Measurements from ENCODE around the gene PTK6.

Gene PTK6

DNA sequence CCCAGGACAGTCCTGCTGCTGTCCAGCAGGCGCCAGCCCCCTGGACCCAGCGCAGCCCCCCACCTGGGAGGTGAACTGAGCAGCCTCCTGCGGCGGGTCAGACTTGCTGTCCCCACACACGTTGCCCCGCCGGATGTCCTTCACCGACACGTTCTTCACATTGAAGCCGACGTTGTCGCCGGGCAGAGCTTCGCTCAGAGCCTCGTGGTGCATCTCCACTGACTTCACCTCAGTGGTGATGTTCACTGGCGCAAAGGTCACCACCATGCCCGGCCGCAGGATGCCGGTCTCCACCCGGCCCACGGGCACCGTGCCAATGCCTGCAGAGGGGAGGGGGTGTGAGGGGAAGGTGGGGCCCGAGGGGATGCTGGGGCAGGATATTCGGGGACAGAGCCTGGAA lies 46.8 kb downstream of the PTK6 start:
- TF ChIP-seq, protein P1, sequence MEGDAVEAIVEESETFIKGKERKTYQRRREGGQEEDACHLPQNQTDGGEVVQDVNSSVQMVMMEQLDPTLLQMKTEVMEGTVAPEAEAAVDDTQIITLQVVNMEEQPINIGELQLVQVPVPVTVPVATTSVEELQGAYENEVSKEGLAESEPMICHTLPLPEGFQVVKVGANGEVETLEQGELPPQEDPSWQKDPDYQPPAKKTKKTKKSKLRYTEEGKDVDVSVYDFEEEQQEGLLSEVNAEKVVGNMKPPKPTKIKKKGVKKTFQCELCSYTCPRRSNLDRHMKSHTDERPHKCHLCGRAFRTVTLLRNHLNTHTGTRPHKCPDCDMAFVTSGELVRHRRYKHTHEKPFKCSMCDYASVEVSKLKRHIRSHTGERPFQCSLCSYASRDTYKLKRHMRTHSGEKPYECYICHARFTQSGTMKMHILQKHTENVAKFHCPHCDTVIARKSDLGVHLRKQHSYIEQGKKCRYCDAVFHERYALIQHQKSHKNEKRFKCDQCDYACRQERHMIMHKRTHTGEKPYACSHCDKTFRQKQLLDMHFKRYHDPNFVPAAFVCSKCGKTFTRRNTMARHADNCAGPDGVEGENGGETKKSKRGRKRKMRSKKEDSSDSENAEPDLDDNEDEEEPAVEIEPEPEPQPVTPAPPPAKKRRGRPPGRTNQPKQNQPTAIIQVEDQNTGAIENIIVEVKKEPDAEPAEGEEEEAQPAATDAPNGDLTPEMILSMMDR (conservative IDR thresholded peaks at IDR 0.05; ENCODE audit: low read depth, low read length), result no peak
- no peak overlapping the region for H3K4me3 ChIP-seq (ENCODE audit: low read length)
- DNase-seq (ENCODE audit: low read depth), result no peak

DNA sequence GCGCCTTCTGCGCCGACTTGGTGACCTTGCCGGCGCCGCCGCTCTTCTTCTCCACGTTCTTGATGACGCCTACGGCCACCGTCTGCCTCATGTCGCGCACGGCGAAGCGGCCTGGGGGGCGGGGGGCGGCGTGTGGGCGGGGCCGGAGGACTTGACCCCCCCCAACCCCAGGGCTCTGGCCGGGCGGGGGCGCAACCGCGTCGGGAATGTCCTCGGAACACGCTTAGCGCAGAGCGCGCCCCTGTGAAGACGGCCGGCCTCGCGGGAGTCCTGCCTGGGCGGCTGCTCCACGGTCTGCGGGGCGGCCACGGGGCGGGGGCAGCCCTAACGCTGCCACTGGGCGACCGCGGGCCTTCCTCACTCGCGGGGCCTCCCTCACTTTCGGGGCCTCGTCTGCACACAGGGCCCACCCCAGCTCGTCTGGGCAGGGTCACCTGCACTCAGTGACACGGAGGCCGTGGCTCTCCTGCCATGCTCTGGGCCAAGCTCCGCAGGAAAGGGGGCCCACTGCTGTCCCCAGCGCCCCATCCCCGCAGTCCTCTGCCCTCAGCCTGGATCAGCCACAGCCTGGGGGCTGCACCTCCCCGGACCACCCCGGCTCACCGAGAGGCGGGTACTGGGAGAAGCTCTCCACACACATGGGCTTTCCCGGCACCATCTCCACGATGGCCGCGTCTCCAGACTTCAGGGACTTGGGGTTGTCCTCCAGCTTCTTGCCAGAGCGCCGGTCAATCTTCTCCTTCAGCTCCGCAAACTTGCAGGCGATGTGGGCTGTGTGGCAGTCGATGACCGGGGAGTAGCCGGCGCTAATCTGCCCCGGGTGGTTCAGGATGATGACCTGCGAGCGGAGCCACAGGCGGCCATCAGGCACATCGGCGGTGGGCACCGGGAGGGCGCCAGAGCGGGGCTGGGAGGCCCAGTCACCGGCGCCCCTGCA lies 48.6 kb downstream of the PTK6 start:
- H3K4me3 ChIP-seq (ENCODE audit: low read length), result no peak overlapping the region

DNA sequence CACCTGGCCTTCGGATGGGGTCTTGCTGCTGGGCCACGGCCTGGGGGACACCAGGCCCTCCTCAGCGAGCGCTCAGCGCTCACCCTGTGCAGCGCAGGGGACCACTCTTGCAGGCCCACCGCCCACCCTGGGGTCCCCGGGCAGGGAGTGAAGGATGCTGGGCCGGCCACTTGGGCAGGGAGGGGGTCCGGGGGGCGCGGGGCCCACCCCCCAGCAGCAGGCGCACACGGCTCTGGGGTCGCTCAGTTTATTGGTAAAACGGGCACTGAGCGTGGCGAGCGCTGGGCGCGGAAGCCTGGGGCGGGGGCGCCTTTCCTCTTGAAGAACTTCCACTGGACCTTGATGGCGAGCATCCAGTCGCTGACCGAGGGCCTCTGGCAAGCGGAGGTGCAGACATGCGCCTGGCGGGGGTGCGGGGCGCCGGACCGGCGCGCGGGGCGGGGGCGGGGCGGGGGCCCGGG lies 49.4 kb downstream of the PTK6 start:
- DNase-seq (ENCODE audit: low read depth), result no peak
- TF ChIP-seq, protein P1 (conservative IDR thresholded peaks at IDR 0.05; ENCODE audit: low read depth, low read length), result no peak
- H3K4me3 ChIP-seq (ENCODE audit: low read length), result no peak overlapping the region

More for the DNA sequence above, 48.6 kb downstream of the PTK6 start:
- TF ChIP-seq, protein P1 (conservative IDR thresholded peaks at IDR 0.05; ENCODE audit: low read depth, low read length), result no peak
- no peak for DNase-seq (ENCODE audit: low read depth)

DNA sequence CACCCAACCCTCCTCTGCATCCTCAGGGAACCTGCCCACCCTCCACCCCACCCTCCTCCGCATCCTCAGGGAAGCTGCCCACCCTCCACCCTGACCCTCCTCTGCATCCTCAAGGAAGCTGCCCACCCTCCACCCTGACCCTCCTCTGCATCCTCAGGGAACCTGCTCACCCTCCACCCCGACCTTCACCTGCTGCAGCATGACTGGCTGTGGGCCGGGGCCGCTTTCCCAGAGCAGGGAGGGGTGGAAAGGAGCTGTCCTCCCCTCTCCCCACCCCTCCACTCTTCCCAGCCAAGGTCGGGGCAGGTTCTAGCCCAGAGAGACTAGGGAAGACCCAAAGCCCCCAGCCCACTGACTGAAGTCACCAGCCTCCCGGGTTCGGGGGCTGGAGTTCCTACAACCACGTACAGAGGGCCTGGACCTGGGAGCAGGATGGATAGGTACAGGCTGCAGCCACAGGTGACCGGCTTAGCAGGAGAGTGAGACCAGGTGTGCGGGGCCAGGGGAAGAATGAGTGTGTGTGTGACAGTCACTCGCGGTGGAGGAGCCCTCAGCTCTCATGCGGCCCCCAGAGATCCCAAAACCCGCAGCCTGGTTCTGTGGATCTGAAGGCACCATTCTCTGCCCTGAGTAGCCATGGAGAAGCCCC lies 49.9 kb downstream of the PTK6 start:
- TF ChIP-seq, protein P1 (conservative IDR thresholded peaks at IDR 0.05; ENCODE audit: low read depth, low read length), result no peak
- no peak for DNase-seq (ENCODE audit: low read depth)
- no peak overlapping the region for H3K4me3 ChIP-seq (ENCODE audit: low read length)

DNA sequence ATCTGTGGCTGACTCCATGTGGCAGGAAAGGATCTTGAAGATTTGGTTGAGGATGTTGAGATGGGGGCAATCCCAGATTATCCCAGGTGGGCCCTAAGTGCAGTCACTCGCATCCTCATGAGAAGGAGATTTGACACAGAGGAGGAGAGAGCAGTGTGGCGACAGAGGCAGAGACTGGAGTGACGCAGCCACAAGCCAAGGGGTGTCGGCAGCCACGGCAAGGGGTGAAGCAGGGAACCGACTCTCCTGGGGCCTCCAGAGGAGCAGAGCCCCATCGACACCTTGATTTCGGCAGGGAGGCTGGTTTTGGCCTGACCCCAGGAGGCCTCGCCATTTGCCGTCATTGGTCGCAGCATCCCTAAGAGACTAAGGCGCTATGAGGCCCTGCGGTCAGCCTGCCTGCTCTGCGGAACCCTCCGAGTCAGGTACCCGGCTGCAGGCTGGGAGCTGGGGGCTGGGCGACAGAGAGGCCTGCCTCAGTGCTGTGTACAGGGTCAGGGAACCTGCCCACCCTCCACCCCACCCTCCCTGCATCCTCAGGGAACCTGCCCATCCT lies 50.8 kb downstream of the PTK6 start:
- no peak for DNase-seq (ENCODE audit: low read depth)
- H3K4me3 ChIP-seq (ENCODE audit: low read length), result no peak overlapping the region
- TF ChIP-seq, protein P1 (conservative IDR thresholded peaks at IDR 0.05; ENCODE audit: low read depth, low read length), result no peak

DNA sequence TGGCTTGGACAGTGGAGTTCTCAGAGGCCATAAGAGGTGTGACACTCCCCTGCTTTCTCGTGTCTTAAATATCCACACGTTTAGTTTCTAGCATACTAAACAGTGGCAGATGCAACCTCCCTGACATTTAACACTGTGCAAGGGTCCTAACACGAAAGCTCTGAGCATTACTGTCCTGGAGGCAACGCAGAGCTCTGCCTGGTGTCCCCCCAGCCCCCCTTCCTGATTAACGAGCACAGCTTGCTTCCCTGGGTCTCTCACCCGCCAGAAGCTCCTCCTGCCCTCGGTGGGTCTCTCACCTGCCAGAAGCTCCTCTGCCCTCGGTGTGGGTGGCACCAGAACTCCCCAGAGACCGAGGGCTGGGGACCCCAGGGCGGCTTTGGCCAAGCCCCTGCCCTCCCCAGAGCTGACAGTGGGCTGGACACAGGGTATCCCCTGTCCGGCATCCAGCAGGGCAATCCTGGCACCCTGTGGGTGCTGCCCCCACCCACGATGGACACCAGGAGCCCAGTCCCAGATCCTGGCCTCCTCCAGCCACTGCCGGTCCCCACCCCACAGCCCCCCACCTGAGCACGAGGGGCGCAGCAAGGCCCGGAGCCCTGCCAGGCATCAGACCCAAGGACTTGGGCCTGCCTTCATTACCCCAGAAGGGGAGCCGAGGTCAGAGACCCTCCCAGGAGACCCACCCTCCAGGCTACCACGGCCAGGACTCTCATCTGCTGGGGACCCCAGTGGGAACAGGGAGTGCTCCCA lies 52.3 kb downstream of the PTK6 start:
- TF ChIP-seq, protein P1 (conservative IDR thresholded peaks at IDR 0.05; ENCODE audit: low read depth, low read length), result no peak
- no peak overlapping the region for H3K4me3 ChIP-seq (ENCODE audit: low read length)
- no peak for DNase-seq (ENCODE audit: low read depth)
